ENCODE data around the gene NOL7.

Gene NOL7

DNA sequence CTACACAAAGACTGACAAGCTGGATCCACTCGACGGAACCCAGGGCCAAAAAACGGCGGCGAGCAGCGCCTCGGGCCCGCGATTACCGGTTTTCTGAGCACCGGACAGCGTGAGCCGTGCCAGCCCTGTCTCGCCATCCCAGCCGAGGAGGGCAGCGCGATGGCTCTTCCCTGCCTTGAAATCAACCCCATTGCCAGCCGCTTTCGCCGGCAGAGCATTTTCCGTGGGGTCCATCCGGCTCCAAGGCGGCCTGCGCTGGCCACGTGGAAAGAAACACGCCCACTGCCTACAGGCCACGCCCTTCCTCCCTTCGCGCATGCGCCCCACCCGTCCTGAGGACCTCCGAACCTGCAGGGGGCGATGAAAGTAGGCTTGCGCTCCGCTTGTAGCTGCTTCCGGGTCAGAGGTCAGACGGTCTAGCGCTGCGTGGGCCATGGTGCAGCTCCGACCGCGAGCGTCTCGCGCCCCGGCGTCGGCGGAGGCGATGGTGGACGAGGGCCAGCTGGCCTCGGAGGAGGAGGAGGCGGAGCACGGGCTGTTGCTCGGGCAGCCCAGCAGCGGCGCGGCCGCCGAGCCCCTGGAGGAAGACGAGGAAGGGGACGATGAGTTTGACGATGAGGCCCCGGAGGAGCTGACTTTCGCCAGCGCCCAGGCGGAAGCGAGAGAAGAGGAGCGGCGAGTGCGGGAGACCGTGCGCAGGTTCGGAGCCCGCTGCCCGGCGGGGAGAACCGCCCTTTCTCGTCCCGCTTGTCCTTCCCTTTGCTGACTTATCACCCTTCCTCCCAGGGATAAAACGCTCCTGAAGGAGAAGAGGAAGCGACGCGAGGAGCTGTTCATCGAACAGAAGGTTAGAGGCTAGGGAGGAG lies at the start of gene NOL7:
NOL7 (plus strand) TSS at position 410 of the 866 bp plus-strand sequence; CDS start at position 434, 24 bp downstream.
- peaks cover 3 to 27% (median 24%) of the 10 kb centered on the region in 5 donors for H3K4me1 ChIP-seq (ENCODE audit: control insufficient read depth in 5 of 5, insufficient read depth in 5 of 5, low read length in 5 of 5)
- no peaks in the 10 kb centered on the region for H3K9me3 ChIP-seq (ENCODE audit: control insufficient read depth in 5 of 5, low read length in 5 of 5)
- peak within 1 kb of the TSS; percentile 92 for H3K27ac ChIP-seq (ENCODE audit: low read depth, low read length)
- H3K27me3 ChIP-seq (ENCODE audit: control insufficient read depth in 5 of 5, insufficient read depth in 4 of 5, low read length in 5 of 5), result no peaks in the 10 kb centered on the region
- peak within 1 kb of the TSS; percentile 81 to 95 (median 92) for H3K9ac ChIP-seq (ENCODE audit: low read length in 5 of 5)
- H3K4me3 ChIP-seq (ENCODE audit: low read depth in 1 of 5, low read length in 5 of 5), result peak within 1 kb of the TSS; percentile 89 to 99 (median 92)
- peaks cover 19 to 41% (median 29%) of the 10 kb centered on the region in 5 donors for H3K36me3 ChIP-seq (ENCODE audit: control insufficient read depth in 5 of 5, insufficient read depth in 5 of 5, low read length in 5 of 5)

DNA sequence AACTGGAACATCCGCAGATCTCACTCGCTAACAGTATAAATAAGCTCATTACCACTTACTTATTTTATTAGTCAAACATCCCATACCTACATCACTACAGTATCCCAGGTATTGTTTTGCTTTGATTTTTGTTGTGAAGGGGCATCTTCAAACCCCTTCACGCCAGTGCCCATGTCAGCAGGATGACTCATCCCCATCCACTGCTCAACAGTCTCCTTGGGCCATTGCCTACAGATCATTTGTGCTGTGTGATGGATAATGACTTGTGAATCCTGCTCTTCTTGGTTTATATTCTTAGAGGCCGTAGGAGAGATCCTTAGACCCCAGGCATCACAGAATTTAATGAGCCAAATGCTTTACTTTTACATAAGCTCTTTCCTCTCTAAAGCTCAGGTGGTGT lies 49.2 kb upstream of the NOL7 start:
- Histone ChIP-seq H3K4me1 (ENCODE audit: control insufficient read depth in 5 of 5, insufficient read depth in 5 of 5, low read length in 5 of 5) (peaks cover 0 to 9% (median 0%) of the 10 kb centered on the region in 5 donors), H3K9ac (ENCODE audit: low read length in 5 of 5) (no peak overlapping the region), H3K4me3 (ENCODE audit: low read depth in 1 of 5, low read length in 5 of 5) (no peak overlapping the region), H3K9me3 (ENCODE audit: control insufficient read depth in 5 of 5, low read length in 5 of 5) (no peaks in the 10 kb centered on the region), H3K27me3 (ENCODE audit: control insufficient read depth in 5 of 5, insufficient read depth in 4 of 5, low read length in 5 of 5) (peaks cover 0 to 2% (median 0%) of the 10 kb centered on the region in 5 donors), H3K36me3 (ENCODE audit: control insufficient read depth in 5 of 5, insufficient read depth in 5 of 5, low read length in 5 of 5) (no peaks in the 10 kb centered on the region), H3K27ac (ENCODE audit: low read depth, low read length) (no peak overlapping the region)

DNA sequence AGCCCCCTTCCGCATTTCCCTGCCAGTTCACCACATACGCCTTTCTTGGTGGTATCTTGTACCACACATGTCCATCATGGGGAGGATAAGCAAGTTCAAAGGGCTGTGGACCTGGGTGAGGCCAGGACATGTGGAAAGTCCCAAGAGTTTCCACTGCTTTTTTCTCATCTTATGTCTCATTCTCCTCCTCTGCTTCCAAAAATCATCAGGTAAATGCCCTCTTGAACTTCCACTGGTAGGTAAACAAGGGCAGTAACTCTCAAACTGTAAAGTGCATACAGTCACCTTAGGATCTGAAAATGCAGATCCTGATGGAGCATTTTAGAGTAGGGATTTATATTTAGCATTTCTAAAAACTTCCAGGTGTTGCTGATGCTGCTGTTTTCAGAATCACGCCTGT lies 48.6 kb upstream of the NOL7 start:
- Histone ChIP-seq H3K27me3 (ENCODE audit: control insufficient read depth in 5 of 5, insufficient read depth in 4 of 5, low read length in 5 of 5) (peaks cover 0 to 2% (median 0%) of the 10 kb centered on the region in 5 donors), H3K27ac (ENCODE audit: low read depth, low read length) (no peak overlapping the region), H3K9me3 (ENCODE audit: control insufficient read depth in 5 of 5, low read length in 5 of 5) (no peaks in the 10 kb centered on the region), H3K36me3 (ENCODE audit: control insufficient read depth in 5 of 5, insufficient read depth in 5 of 5, low read length in 5 of 5) (no peaks in the 10 kb centered on the region), H3K4me3 (ENCODE audit: low read depth in 1 of 5, low read length in 5 of 5) (no peak overlapping the region), H3K9ac (ENCODE audit: low read length in 5 of 5) (no peak overlapping the region), H3K4me1 (ENCODE audit: control insufficient read depth in 5 of 5, insufficient read depth in 5 of 5, low read length in 5 of 5) (peaks cover 0 to 8% (median 0%) of the 10 kb centered on the region in 5 donors)

DNA sequence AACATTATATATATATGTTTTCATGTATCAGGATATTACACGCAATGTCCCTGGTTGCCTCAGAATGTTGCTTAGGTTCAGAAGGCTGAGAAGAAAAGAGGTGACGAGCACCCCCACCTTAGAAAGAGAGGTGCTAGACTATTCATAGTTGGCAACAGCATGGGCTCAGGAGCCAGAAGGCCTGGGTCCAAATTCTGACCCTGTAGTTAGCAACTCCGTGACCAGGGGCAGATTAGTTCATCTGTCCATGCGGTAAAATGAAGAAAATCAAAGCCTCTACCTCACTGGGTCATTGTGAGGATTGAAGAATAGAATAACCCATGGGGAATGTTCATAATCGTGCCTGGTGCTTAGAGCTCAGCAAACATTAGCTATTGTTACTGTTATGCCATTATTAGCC lies 46.2 kb upstream of the NOL7 start:
- Histone ChIP-seq H3K27me3 (ENCODE audit: control insufficient read depth in 5 of 5, insufficient read depth in 4 of 5, low read length in 5 of 5) (peaks cover 0 to 2% (median 0%) of the 10 kb centered on the region in 5 donors), H3K27ac (ENCODE audit: low read depth, low read length) (no peak overlapping the region), H3K36me3 (ENCODE audit: control insufficient read depth in 5 of 5, insufficient read depth in 5 of 5, low read length in 5 of 5) (no peaks in the 10 kb centered on the region), H3K4me3 (ENCODE audit: low read depth in 1 of 5, low read length in 5 of 5) (no peak overlapping the region), H3K4me1 (ENCODE audit: control insufficient read depth in 5 of 5, insufficient read depth in 5 of 5, low read length in 5 of 5) (peaks cover 0 to 9% (median 7%) of the 10 kb centered on the region in 5 donors), H3K9me3 (ENCODE audit: control insufficient read depth in 5 of 5, low read length in 5 of 5) (no peaks in the 10 kb centered on the region), H3K9ac (ENCODE audit: low read length in 5 of 5) (no peak overlapping the region)

DNA sequence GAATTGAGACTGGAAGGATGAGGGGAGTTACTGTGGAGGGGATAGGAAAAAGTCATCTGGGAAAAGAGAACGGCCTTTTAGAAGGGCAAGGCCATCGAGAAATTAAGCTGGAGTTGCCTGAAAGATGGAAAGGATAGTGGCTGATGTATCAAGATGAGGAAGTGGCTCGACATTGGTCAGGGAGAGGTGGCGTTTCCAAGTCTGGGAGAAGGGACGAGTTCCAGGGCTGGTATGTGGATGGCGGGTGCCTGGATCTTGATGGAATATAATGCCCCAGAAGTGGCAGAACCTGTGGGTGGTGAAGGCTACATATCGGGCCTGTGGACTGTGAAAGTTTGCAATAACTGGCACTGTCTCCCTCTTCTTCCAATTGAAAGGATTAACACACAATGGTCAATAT lies 42.9 kb upstream of the NOL7 start:
- H3K9ac ChIP-seq (ENCODE audit: low read length in 5 of 5), result no peak overlapping the region
- no peak overlapping the region for H3K4me3 ChIP-seq (ENCODE audit: low read depth in 1 of 5, low read length in 5 of 5)
- peaks cover 0 to 16% (median 12%) of the 10 kb centered on the region in 5 donors for H3K4me1 ChIP-seq (ENCODE audit: control insufficient read depth in 5 of 5, insufficient read depth in 5 of 5, low read length in 5 of 5)
- H3K36me3 ChIP-seq (ENCODE audit: control insufficient read depth in 5 of 5, insufficient read depth in 5 of 5, low read length in 5 of 5), result no peaks in the 10 kb centered on the region
- no peak overlapping the region for H3K27ac ChIP-seq (ENCODE audit: low read depth, low read length)
- peaks cover 0 to 2% (median 0%) of the 10 kb centered on the region in 5 donors for H3K27me3 ChIP-seq (ENCODE audit: control insufficient read depth in 5 of 5, insufficient read depth in 4 of 5, low read length in 5 of 5)
- no peaks in the 10 kb centered on the region for H3K9me3 ChIP-seq (ENCODE audit: control insufficient read depth in 5 of 5, low read length in 5 of 5)

DNA sequence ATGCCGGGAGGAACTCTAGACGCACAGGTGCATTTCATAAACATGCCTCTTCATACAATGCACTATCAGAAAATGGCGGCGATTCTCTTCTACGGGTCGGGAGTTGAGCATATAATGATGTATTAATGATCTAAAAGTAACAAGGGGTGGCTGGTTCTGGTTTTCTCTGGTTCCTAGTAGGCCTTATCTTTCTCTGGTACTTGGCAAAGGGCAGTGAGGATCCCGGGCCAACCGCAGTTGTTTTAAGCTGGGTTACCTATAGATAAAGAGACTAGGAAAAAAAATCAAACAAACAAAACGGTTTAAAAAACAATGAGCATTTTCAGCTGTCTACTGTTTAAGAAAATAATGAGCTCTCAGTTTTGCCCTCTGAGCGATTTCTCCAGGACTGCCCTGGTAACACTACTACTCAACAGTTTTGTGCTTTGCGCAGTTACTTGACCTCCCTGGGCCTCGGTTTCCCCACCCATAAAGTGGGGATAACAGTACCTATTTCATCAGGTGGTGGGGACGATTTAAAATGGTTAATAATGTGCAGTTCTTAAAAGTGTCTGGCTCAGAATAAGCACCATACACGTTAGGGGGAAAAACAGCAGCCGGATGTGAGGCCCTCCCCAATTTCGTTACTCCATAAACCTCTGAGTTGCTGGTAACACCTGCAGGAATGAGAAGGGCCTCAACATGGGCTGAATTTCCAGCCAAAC lies 42.0 kb upstream of the NOL7 start:
- Histone ChIP-seq H3K27ac (ENCODE audit: low read depth, low read length) (peak overlapping the region; percentile 93), H3K9ac (ENCODE audit: low read length in 5 of 5) (peak overlapping the region in 4 of 5 donors; percentile 1 to 87 (median 66))

DNA sequence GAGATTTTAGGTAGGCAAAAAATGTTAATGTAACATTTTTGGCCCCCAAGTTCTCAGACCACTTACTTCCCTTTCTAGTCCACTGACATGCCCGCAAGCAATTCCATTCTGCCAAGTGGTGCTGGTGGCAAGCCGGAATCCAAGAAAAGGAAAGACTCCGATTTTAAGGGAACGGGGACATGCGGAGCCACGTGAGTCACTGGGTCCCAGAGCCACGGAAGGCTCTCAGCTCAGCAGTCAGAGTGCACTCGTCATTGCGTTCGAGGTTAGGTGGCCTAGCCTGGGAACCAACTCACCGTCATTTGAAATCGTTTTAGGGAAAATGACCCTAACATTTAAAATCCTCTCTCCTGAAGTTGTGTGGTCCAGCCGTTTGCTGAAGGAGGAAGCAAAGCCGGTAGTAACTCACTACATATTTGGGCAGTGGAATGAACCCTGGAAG lies 41.4 kb upstream of the NOL7 start:
- Histone ChIP-seq H3K27ac (ENCODE audit: low read depth, low read length) (peak overlapping the region; percentile 93), H3K9ac (ENCODE audit: low read length in 5 of 5) (peak overlapping the region; percentile 1 to 87 (median 60)), H3K4me3 (ENCODE audit: low read depth in 1 of 5, low read length in 5 of 5) (peak overlapping the region; percentile 69 to 86 (median 81)), H3K4me1 (ENCODE audit: control insufficient read depth in 5 of 5, insufficient read depth in 5 of 5, low read length in 5 of 5) (peaks cover 0 to 16% (median 12%) of the 10 kb centered on the region in 5 donors), H3K27me3 (ENCODE audit: control insufficient read depth in 5 of 5, insufficient read depth in 4 of 5, low read length in 5 of 5) (no peaks in the 10 kb centered on the region), H3K9me3 (ENCODE audit: control insufficient read depth in 5 of 5, low read length in 5 of 5) (no peaks in the 10 kb centered on the region), H3K36me3 (ENCODE audit: control insufficient read depth in 5 of 5, insufficient read depth in 5 of 5, low read length in 5 of 5) (no peaks in the 10 kb centered on the region)

More for the DNA sequence above, 42.0 kb upstream of the NOL7 start:
- H3K9me3 ChIP-seq (ENCODE audit: control insufficient read depth in 5 of 5, low read length in 5 of 5), result no peaks in the 10 kb centered on the region
- H3K27me3 ChIP-seq (ENCODE audit: control insufficient read depth in 5 of 5, insufficient read depth in 4 of 5, low read length in 5 of 5), result peaks cover 0 to 2% (median 0%) of the 10 kb centered on the region in 5 donors
- peaks cover 0 to 16% (median 12%) of the 10 kb centered on the region in 5 donors for H3K4me1 ChIP-seq (ENCODE audit: control insufficient read depth in 5 of 5, insufficient read depth in 5 of 5, low read length in 5 of 5)
- H3K4me3 ChIP-seq (ENCODE audit: low read depth in 1 of 5, low read length in 5 of 5), result peak overlapping the region in 4 of 5 donors; percentile 80 to 86 (median 82)
- H3K36me3 ChIP-seq (ENCODE audit: control insufficient read depth in 5 of 5, insufficient read depth in 5 of 5, low read length in 5 of 5), result no peaks in the 10 kb centered on the region

DNA sequence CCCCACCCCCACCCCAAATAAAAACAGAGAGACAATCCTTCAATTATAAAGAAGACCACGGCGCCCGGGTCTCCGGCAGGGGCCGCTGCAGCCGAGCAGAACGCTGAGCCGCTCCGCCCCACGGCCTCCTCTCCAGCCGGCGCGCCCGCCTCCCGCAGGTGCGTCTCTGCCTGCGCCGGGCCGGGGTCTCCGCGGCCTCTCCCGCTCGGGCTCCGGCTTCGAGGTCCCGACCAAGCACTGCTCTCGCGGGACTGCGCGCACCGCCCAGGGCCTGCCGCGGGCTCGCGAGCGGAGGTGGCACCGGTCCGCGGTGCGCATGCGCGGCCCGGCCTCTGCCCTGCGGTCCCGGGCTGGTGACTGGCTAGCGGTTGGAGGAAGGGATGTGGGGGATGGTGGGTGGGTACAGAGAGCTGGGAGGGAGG lies 41.0 kb upstream of the NOL7 start:
- H3K9me3 ChIP-seq (ENCODE audit: control insufficient read depth in 5 of 5, low read length in 5 of 5), result no peaks in the 10 kb centered on the region
- H3K4me1 ChIP-seq (ENCODE audit: control insufficient read depth in 5 of 5, insufficient read depth in 5 of 5, low read length in 5 of 5), result peaks cover 0 to 16% (median 12%) of the 10 kb centered on the region in 5 donors
- H3K9ac ChIP-seq (ENCODE audit: low read length in 5 of 5), result peak overlapping the region in 4 of 5 donors; percentile 71 to 85 (median 82)

DNA sequence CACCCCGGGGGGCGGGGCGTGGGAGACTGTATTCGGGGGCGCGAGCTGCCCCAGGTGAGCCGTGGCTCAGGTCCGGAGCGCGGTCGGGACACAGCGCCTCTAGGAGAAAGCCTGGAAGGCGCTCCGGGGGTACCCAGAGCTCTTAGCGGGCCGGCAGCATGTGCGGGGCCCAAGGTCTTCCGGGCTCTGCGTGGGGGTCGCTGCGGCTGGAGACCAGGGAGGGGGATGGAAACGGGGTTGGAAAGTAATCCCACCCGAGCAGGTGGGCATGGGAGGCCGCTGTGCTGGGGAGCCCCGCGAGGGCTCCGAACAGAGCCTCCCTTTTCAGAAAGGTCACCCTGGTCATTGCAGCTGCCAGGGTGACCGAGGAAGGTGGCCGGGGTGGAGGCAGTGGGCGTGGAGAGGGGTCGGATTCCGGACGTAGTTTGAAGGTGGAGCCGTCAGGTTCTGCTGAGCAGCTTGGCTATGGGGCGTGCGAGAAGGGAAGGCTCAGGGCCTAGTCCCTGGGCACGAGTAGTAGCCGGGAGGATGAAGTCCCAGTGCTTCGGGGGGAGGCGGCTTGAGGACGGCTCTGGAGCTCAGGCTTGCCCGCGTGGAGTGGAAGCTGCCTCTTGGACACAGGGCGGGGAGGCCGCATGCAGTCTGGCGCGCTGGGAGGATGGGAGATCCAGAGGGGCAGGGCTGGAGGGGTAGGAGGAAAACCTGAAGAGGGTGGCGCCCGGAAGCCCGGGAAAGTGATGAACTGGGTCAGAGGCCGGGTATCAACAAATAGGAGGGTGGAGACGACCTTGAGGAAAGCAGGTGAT lies 40.4 kb upstream of the NOL7 start, which contains the start of gene SIRT5:
SIRT5 (plus strand) TSS at position 31 of the 806 bp plus-strand sequence. CDS start 9,510 bp downstream, outside the sequence.
- peaks cover 0 to 16% (median 12%) of the 10 kb centered on the region in 5 donors for H3K4me1 ChIP-seq (ENCODE audit: control insufficient read depth in 5 of 5, insufficient read depth in 5 of 5, low read length in 5 of 5)
- H3K27me3 ChIP-seq (ENCODE audit: control insufficient read depth in 5 of 5, insufficient read depth in 4 of 5, low read length in 5 of 5), result no peaks in the 10 kb centered on the region
- peak within 1 kb of the TSS; percentile 59 to 87 (median 82) for H3K9ac ChIP-seq (ENCODE audit: low read length in 5 of 5)
- peak within 1 kb of the TSS; percentile 93 for H3K27ac ChIP-seq (ENCODE audit: low read depth, low read length)
- peak within 1 kb of the TSS; percentile 80 to 86 (median 84) for H3K4me3 ChIP-seq (ENCODE audit: low read depth in 1 of 5, low read length in 5 of 5)
- no peaks in the 10 kb centered on the region for H3K9me3 ChIP-seq (ENCODE audit: control insufficient read depth in 5 of 5, low read length in 5 of 5)
- H3K36me3 ChIP-seq (ENCODE audit: control insufficient read depth in 5 of 5, insufficient read depth in 5 of 5, low read length in 5 of 5), result peaks cover 0 to under 1% (median 0%) of the 10 kb centered on the region in 5 donors

More for the DNA sequence above, 41.0 kb upstream of the NOL7 start:
- no peaks in the 10 kb centered on the region for H3K36me3 ChIP-seq (ENCODE audit: control insufficient read depth in 5 of 5, insufficient read depth in 5 of 5, low read length in 5 of 5)
- H3K27ac ChIP-seq (ENCODE audit: low read depth, low read length), result peak overlapping the region; percentile 93
- H3K27me3 ChIP-seq (ENCODE audit: control insufficient read depth in 5 of 5, insufficient read depth in 4 of 5, low read length in 5 of 5), result no peaks in the 10 kb centered on the region
- peak overlapping the region; percentile 80 to 86 (median 84) for H3K4me3 ChIP-seq (ENCODE audit: low read depth in 1 of 5, low read length in 5 of 5)
